Natural killer cell (primary cell): Measurements from ENCODE around the gene ACSBG1. TPM values are rescaled to one million over a fixed set of nuclear protein-coding genes. Genes with fewer than 3 reads are reported as not detected.
"Not testable (repeated sequence)": the region's sequence is repeated elsewhere in the genome, so short reads cannot be mapped to it uniquely, and the experiment has no call there.

ENCODE experiments used
- ATAC-seq, 3 donors: fragments of 150-1000 bp in 2 of 3; fragments of 200-7000 bp in 1 of 3; cut with Tn5 transposase; 1 replicate in 1 of 3; 2 replicates in 2 of 3; pipeline ENCODE4 v1.10.0; 2021; ENCODE audit warnings: mild to moderate bottlenecking in 2 of 3, moderate library complexity in 2 of 3
- DNase-seq, 2 donors: peaks; one replicate each; pipeline versions ENCODE4 v3.0.0 to v3.0.0-alpha.2; 2013 to 2021; ENCODE audit warnings: mixed read lengths in 1 of 2
- H3K27ac ChIP-seq: one replicate; pipeline ENCODE4 v1.5.1; 2013; ENCODE audit warnings: mild to moderate bottlenecking, low read length
- H3K27me3 ChIP-seq: one replicate; pipeline ENCODE4 v1.6.1; 2013; ENCODE audit warnings: low read length; ENCODE audit not compliant: control insufficient read depth, insufficient read depth
- H3K36me3 ChIP-seq: one replicate; pipeline ENCODE4 v1.6.1; 2013; ENCODE audit warnings: low read length; ENCODE audit not compliant: control insufficient read depth, insufficient read depth
- H3K4me1 ChIP-seq: one replicate; pipeline ENCODE4 v1.6.1; 2013; ENCODE audit warnings: low read length; ENCODE audit not compliant: control insufficient read depth, insufficient read depth
- H3K4me3 ChIP-seq: one replicate; pipeline ENCODE4 v1.5.1; 2013; ENCODE audit warnings: low read length
- H3K9me3 ChIP-seq: one replicate; pipeline ENCODE4 v1.6.1; 2013; ENCODE audit warnings: low read length; ENCODE audit not compliant: control insufficient read depth, insufficient read depth
- H3K27ac Mint-ChIP-seq, 2 donors: one replicate each; pipeline ENCODE4 v1.8.0; 2022; ENCODE audit warnings: mild to moderate bottlenecking in 2 of 2, mixed read lengths in 2 of 2, moderate library complexity in 1 of 2
- H3K27me3 Mint-ChIP-seq, 2 donors: one replicate each; pipeline ENCODE4 v1.8.0; 2022; ENCODE audit warnings: low read depth in 2 of 2, mixed read lengths in 2 of 2
- H3K36me3 Mint-ChIP-seq: one replicate; pipeline ENCODE4 v1.8.0; 2022; ENCODE audit warnings: mixed read lengths
- H3K4me1 Mint-ChIP-seq, 2 donors: one replicate each; pipeline ENCODE4 v1.8.0; 2022; ENCODE audit warnings: mixed read lengths in 2 of 2
- H3K4me3 Mint-ChIP-seq: one replicate; pipeline ENCODE4 v1.8.0; 2022; ENCODE audit warnings: mild to moderate bottlenecking, moderate library complexity, mixed read lengths
- H3K9me3 Mint-ChIP-seq, 2 donors: one replicate each; pipeline ENCODE4 v1.8.0; 2022; ENCODE audit warnings: mixed read lengths in 2 of 2
- WGBS: methylation state at CpG from one replicate; pipeline ENCODE4 v1.1.7; 2013; ENCODE audit warnings: missing lambda C conversion rate; ENCODE audit not compliant: insufficient coverage; 5-methylcytosine and 5-hydroxymethylcytosine counted together
- intact Hi-C: fragments of 100-400 bp; cut with micrococcal nuclease; formaldehyde crosslinking; loops from one replicate; pipeline ENCODE4 v1.14.2; 2022
- total RNA-seq, 4 donors: library from RNA; stranded (reverse); fragments of 120-200 nt in 1 of 4; gene quantifications; one replicate each; pipeline versions ENCODE4 v1.2.3 to v1.2.4, GENCODE V29; 2013 to 2022
- TF ChIP-seq, protein P1 (sequence below): fragments of 200-600 bp; IDR thresholded peaks from one replicate; pipeline ENCODE4 v1.8.0; 2022; ENCODE audit warnings: antibody characterized with exemption

Gene ACSBG1
- total RNA-seq, 3 donors from 2014 or later (not counting 1 experiment from before 2014, with no cell fraction given), result 0.07 TPM; not detected in 2

DNA sequence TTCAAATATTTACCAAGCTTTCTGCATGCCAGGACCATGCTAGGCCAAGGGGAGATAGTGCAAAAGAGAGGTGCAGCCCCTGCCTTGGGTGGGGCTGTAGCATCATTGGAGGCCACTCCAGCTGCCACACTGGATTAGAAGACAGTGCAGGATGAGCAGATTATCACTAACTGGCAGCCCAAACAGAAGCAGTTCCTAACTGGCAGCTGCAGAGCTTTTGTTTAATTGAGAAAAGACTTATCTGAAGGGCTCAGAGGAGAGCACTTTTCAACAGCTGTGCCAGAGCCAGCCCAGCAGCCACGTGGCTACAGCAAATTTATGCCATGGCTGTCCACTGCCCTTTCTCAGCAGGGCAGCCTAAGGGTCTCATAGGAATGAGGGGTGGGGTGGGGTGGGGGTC is 13.5 kb upstream of the ACSBG1 start:
- H3K4me3 ChIP-seq, result no peak overlapping the region
- H3K4me1 ChIP-seq, result no peaks in the 10 kb centered on the region
- Mint-ChIP-seq H3K4me3 (no peak overlapping the region), H3K4me1 (no peaks in the 10 kb centered on the region), H3K27ac (no peak overlapping the region), H3K36me3 (no peaks in the 10 kb centered on the region), H3K9me3 (no peaks in the 10 kb centered on the region), H3K27me3 (peaks cover 0 to 2% of the 10 kb centered on the region in 2 donors)
- TF ChIP-seq, protein P1, sequence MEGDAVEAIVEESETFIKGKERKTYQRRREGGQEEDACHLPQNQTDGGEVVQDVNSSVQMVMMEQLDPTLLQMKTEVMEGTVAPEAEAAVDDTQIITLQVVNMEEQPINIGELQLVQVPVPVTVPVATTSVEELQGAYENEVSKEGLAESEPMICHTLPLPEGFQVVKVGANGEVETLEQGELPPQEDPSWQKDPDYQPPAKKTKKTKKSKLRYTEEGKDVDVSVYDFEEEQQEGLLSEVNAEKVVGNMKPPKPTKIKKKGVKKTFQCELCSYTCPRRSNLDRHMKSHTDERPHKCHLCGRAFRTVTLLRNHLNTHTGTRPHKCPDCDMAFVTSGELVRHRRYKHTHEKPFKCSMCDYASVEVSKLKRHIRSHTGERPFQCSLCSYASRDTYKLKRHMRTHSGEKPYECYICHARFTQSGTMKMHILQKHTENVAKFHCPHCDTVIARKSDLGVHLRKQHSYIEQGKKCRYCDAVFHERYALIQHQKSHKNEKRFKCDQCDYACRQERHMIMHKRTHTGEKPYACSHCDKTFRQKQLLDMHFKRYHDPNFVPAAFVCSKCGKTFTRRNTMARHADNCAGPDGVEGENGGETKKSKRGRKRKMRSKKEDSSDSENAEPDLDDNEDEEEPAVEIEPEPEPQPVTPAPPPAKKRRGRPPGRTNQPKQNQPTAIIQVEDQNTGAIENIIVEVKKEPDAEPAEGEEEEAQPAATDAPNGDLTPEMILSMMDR, result no peak
- 65% methylated on average over 1 of the region's 1 CpG for WGBS
- H3K36me3 ChIP-seq, result no peaks in the 10 kb centered on the region
- H3K9me3 ChIP-seq, result no peaks in the 10 kb centered on the region
- ATAC-seq (no peak), DNase-seq (no peak)
- intact Hi-C loops, result no loop called here
- H3K27me3 ChIP-seq, result no peaks in the 10 kb centered on the region
- H3K27ac ChIP-seq, result no peak overlapping the region

DNA sequence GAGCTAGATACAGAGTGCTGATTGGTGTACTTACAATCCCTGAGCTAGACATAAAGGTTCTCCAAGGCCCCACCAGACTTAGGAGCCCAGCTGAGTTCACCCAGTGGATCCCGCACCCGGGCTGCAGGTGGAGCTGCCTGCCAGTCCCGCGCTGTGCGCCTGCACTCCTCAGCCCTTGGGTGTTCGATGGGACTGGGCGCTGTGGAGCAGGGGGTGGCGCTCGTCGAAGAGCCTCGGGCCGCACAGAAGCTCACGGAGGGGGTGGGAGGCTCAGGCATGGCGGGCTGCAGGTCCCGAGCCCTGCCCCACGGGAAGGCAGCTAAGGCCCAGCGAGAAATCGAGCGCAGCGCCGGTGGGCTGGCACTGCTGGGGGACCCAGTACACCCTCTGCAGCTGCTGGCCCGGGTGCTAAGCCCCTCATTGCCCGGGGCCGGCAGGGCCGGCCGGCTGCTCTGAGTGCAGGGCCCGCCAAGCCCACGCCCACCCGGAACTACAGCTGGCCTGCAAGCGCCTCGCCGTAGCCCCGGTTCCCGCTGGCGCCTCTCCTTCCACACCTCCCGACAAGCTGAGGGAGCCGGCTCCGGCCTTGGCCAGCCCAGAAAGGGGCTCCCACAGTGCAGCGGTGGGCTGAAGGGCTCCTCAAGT is 11.7 kb upstream of the ACSBG1 start:
- H3K9me3 Mint-ChIP-seq, H3K4me3 Mint-ChIP-seq, H3K4me1 Mint-ChIP-seq, ATAC-seq, H3K36me3 Mint-ChIP-seq, H3K27ac ChIP-seq, H3K27me3 Mint-ChIP-seq, H3K9me3 ChIP-seq, H3K27ac Mint-ChIP-seq, H3K27me3 ChIP-seq, H3K4me1 ChIP-seq, H3K36me3 ChIP-seq, H3K4me3 ChIP-seq, DNase-seq, intact Hi-C loops: not testable (repeated sequence)
- 94% methylated on average over 39 of the region's 39 CpGs for WGBS

DNA sequence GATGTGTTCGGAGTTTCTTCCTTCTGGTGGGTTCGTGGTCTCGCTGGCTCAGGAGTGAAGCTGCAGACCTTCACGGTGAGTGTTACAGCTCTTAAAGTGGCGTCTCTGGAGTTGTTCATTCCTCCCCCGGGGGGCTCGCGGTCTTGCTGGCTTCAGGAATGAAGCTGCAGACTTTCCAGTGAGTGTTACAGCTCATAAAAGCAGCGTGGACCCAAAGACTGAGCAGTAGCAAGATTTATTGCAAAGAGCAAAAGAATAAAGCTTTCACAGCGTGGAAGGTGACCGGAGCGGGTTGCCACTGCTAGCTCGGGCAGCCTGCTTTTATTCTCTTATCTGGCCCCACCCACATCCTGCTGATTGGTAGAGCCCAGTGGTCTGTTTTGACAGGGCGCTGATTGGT is 11.0 kb upstream of the ACSBG1 start:
- H3K4me1 Mint-ChIP-seq, intact Hi-C loops, H3K36me3 ChIP-seq, H3K4me3 ChIP-seq, H3K9me3 Mint-ChIP-seq, H3K36me3 Mint-ChIP-seq, H3K9me3 ChIP-seq, H3K27me3 ChIP-seq, DNase-seq, H3K4me1 ChIP-seq, H3K4me3 Mint-ChIP-seq, H3K27ac Mint-ChIP-seq, H3K27ac ChIP-seq, ATAC-seq, H3K27me3 Mint-ChIP-seq: not testable (repeated sequence)
- WGBS, result 79% methylated on average over 12 of the region's 14 CpGs

DNA sequence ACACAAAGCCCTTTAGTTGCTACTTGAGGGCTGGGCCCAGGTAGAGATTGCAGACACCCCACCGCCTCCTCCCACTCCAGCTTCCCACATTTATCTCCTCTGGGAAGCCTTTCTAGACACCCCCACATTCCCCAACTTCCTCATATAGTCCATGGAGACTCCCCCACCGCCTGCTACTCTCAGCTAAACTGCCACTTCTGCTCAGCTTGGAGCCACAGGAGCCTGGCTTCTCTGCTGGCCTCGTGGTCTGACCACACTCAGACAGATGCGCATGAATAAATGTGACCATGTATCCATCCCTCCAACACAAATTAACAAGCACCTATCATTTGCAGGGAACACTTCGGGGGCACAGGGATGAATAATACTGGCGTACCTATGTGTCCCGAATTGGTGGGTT is 10.5 kb upstream of the ACSBG1 start:
- Mint-ChIP-seq H3K4me1 (no peaks in the 10 kb centered on the region), H3K27me3 (peaks cover 0 to 2% of the 10 kb centered on the region in 2 donors), H3K36me3 (no peaks in the 10 kb centered on the region), H3K27ac (no peak overlapping the region), H3K4me3 (no peak overlapping the region), H3K9me3 (no peaks in the 10 kb centered on the region)
- no peak overlapping the region for H3K4me3 ChIP-seq
- ATAC-seq (no peak), DNase-seq (no peak)
- intact Hi-C loops, result loop anchor here (5.0 kb wide), 1 partner anchor 118 kb away; no protein-coding TSS in a partner anchor
- no peaks in the 10 kb centered on the region for H3K4me1 ChIP-seq
- no peak overlapping the region for H3K27ac ChIP-seq
- H3K36me3 ChIP-seq, result no peaks in the 10 kb centered on the region
- H3K27me3 ChIP-seq, result no peaks in the 10 kb centered on the region
- TF ChIP-seq, protein P1, result no peak
- WGBS, result 52% methylated on average over 7 of the region's 7 CpGs
- H3K9me3 ChIP-seq, result no peaks in the 10 kb centered on the region
